G401 (cell line): ENCODE measurements around the gene GCNT4. TPM values are rescaled to one million over a fixed set of nuclear protein-coding genes. Genes with fewer than 3 reads are reported as not detected.
"Not testable (repeated sequence)": the region's sequence is repeated elsewhere in the genome, so short reads cannot be mapped to it uniquely, and the experiment has no call there.

Experiments used
- DNase-seq: peaks from one replicate; pipeline ENCODE4 v3.0.0-alpha.2; 2015; ENCODE audit warnings: low spot score
- in situ Hi-C: cut with HindIII; loops from 2 replicates; pipeline ENCODE4 v1.10.0; 2016; ENCODE audit warnings: low sequenced_read_pairs, mixed read lengths
- total RNA-seq: library from RNA; depleted of rRNA; stranded (reverse); fragments of >200 nt; shearing (Covaris generic); gene quantifications from 2 replicates; pipeline ENCODE4 v1.2.3, GENCODE V29; 2014; rRNA removed

GCNT4 gene, protein sequence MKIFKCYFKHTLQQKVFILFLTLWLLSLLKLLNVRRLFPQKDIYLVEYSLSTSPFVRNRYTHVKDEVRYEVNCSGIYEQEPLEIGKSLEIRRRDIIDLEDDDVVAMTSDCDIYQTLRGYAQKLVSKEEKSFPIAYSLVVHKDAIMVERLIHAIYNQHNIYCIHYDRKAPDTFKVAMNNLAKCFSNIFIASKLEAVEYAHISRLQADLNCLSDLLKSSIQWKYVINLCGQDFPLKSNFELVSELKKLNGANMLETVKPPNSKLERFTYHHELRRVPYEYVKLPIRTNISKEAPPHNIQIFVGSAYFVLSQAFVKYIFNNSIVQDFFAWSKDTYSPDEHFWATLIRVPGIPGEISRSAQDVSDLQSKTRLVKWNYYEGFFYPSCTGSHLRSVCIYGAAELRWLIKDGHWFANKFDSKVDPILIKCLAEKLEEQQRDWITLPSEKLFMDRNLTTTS
- 63.2 and 92.1 TPM in 2 replicates for total RNA-seq

DNA sequence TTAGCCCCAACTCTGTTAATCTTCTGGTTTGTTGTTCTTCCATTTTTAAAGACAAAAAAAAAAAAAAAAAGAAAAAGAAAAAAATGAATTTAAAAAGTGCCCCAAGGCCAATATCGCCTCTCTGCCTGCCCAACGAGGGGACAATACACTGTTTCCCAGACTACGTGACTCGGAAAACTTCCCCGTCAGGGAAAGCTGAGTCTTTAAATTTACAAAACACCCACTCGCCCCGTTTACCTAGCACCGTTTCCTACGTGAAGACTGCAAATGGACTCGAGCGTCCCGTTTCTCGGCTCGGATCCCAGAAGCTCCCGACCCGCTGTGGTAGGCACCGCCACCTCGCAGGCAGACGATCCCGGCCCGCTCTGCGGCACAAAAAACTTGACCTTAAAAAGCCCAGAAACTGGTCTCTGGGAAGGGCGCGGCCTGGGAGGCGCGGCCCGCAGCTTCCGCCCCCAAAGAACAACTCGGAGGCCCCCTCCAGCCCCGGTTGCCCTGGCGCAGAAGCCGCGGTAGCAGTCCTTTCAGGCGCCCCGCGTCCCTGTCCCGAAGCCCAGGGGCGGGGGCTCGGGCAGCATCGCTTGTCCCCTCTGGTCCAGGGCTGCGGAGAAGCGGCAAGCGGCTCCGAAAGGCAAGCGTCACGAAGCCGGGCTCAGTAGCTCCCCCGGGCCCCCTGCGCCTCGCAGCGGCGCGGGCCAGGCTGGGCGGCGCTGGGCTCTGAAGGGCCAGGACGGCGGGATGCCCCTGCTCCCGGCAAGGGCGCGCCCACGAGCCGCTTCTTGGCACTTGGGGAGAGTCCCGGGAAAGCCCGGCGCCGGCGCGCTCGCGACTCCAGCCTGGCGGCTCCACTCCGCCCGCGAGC, at the start of gene GCNT4:
Gene GCNT4, minus strand, starts transcription at position 367 of the 862 bp plus-strand sequence. CDS start 22,521 bp downstream, outside the sequence.
- in situ Hi-C loops, result no loop called here
- DNase-seq, result no peak

DNA sequence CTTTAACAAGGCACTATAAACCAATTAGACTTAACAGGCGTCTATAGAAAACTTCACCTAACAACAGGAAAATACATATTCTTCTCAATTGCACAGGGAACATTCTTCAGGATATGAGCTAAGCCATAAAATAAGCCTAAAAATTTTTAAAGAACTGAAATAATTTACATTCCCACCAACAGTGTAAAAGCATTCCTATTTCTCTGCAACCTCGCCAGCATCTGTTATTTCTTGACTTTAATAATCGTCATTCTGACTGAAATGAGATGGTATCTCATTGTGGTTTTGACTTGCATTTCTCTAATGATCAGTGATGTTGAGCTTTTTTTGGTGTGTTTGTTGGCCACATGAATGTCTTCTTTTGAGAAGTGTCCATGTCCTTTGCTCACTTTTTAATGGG, 43.6 kb upstream of the GCNT4 start:
- DNase-seq, in situ Hi-C loops: not testable (repeated sequence)

DNA sequence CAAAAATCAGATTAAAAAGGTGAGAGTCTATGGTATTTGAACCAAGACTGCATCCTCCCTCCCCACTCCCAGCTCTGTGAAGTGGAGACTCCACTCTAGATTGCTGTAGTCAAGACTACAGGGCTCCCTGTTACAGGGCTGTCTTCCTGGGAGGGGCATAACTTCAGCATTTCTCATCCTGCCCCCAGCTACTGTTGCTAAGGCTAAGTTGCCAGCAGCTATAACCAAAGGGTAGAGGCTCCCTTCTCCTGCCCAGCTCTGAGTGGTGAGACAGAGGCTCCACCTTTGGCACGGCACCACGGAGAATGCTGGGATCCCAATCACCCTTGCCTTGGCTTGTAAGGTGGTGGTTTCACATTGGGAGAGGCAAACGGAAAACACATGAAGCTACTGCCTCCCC, 39.2 kb upstream of the GCNT4 start:
- in situ Hi-C loops, result no loop called here
- no peak for DNase-seq

DNA sequence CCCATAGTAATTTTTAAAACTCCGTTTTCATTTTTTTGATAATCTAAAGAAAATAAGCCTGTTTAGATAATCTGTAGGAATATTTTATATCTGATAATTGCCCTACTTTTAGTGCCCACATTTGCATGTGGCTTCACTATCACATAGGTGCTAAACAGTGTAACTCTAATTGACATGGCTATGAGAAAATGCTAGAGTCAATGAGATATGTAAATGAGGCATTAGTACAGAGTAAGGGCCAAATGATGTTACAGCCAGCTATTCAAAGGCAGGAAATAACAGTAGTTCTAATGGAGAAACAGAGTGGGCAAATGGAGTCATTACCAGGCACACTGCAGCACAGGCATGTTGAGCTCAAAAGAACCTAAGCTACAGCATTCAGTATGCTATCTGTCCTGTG, 37.3 kb upstream of the GCNT4 start:
- DNase-seq, result no peak
- in situ Hi-C loops, result no loop called here

DNA sequence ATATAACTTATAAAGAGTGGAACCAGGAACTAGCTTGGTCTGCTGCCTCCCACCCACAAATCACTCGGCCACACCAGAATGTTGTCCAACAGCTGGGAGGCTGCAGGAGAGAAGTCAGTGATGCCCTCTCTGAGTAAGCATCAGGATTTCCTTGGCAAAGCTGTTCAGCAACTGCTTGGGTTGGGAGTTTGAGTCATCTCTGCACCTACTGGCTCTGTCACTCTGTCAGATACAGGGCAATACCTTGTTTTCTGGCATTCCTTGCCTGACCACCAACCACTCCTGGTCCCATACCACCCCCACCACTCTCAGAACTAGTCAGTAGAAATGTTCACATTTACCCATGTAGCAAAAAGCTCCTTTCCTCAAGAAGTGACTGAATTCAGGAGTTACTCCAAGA, 36.8 kb upstream of the GCNT4 start:
- in situ Hi-C loops, result no loop called here
- no peak for DNase-seq

DNA sequence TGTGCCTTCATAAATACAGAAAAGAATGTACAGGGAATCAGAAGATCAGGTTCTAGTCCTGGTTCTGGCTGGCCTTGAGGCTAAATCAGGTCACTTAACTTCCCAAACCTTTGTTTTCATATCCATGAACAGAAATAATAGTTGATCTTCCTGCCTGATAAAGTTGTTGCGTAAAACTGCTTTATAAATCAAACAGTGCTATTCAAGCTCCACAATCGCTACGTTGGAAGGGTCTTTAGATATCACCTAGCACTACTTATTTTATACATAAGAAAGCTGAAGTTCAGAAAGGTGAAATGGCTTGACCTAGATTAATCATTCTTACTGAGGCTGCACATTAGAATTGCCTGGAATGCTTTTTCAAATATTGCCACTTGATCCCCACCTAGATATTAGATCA, 36.3 kb upstream of the GCNT4 start:
- in situ Hi-C loops, result no loop called here
- no peak for DNase-seq

DNA sequence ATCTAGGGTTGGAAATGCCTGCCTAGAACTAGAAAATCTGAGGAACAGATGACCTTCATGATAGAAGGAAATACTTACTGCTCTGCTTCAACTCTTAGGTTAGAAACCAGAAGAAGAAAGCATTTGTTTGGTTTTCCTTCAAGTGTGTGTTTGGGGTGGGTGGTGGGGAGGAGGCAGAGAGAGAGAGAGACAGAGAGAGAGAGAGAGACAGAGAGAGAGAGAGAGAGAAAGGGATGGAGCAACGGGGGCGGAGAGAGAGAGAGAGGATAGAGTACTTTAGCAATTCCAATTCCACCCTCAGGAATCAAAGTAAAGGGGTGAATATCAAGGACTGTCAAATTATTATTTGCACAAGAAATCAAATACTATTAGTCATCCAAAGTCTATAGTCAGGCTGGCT, 29.2 kb upstream of the GCNT4 start:
- in situ Hi-C loops, result no loop called here

DNA sequence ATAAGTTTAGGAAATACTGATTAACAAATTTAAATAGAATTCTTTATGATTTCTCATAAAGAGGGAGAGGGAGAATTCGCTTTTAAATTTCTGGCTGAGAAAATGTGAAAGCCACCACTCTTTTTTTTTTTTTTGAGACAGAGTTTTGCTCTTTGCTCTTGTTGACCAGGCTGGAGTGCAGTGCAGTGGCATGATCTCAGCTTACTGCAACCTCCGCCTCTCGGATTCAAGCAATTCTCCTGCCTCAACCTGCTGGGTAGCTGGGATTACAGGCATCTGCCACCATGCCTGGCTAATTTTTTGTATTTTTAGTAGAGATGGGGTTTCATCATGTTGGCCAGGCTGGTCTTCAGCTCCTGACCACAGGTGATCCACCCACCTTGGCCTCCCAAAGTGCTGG, 27.0 kb upstream of the GCNT4 start:
- DNase-seq, in situ Hi-C loops: not testable (repeated sequence)

More for the DNA sequence above, 29.2 kb upstream of the GCNT4 start:
- no peak for DNase-seq

DNA sequence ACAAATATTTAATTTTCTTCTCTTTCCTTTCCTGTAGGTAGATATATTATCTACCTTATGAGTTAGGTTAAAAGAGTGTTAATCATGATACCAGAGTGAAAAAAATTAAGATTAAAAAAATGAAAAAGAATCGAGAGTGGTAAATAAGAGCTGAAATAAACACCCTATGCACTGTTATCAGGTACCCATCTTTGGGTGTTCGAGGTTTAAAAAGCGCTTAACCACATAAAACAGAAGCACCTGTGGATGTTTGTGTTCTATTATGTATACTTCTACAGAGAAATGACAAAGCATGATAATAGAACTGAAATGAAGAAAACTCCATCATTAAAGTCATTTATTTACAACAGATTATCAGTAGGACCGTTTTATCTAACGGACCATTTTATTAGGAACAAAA, 25.7 kb upstream of the GCNT4 start:
- DNase-seq, result no peak
- in situ Hi-C loops, result no loop called here

DNA sequence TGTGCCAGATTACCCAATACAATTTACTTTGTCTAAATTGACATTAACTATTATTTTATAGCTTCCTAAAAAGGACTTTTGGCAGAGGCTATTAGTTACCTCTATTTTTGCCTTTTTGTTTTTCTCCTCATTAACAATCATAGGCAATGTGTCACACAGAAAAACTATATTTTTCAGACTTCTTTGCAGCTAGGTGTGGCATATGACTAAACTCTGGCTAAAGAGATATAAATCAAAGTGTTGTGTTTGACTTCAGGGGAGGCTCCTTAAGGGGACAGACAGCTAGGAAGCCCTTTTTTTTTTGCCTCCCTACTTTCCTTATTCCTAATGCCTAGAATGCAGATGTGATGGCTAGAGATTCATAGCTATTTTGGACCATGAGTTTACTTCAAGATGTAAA, 19.7 kb upstream of the GCNT4 start:
- no peak for DNase-seq
- in situ Hi-C loops, result no loop called here

DNA sequence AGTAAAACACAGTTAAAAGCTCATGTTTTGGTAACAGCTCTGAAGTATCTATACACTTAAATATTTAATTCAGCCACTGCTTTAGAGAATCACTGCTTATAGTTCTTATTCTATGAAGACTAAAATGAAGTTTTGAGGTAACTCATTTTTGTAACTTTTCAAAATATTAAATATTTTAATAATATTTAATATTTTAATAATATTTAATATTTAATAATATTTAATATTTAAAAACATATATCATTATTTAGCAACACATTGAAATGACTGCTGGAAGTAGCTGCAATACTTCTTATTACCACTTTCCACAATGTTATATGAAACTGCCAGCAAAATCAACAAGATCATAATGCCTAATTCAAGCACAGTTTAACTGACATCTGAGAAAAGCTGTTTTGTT, 18.7 kb upstream of the GCNT4 start:
- no peak for DNase-seq
- in situ Hi-C loops, result no loop called here

DNA sequence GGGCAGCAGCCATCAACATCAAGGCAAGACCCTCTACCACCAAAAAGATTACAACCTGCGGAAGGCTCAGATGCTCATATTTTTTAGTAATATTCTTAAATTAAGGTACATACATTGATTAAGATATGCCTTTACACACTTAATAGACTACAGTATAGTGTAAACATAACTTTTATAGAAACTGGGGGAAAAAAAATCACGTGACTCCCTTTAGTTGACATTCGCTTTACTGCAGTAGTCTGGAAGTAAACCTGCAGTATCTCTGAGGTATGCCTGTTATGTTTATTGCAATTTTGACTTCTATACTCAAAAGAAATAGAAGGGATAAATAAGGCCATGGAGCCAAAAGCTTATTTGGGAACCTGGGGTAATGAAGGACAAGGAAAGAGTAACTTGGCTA, 15.1 kb upstream of the GCNT4 start:
- no peak for DNase-seq
- in situ Hi-C loops, result no loop called here

DNA sequence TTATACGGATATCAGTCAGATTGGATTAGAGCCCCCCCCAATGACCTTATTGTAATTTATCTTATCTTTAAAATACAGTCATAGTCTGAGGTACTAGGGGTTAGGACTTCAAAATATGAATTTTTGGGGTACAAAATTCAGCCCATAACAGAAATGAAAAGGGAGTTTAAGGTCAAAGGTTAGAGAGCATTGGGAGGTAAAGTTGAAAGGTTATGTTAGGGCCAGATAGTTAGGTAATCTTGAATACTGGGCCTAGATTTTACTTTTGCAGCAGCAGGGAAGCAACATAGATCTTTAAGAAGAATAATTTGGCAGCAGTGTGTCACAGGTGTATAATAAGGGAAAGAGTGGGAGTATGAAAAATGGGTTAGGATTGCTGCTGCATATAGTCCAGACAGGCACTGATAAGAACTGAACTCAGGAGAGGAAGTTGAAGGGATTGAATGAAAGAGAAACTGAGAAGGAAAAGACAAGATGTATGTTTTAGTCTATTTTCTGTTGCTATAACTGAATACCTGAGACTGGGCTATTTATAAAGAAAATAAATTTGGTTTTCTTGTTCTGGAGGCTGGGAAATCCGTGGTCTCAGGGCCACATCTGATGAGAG, 10.7 kb upstream of the GCNT4 start:
- in situ Hi-C loops, result loop anchor here (5.0 kb wide), 1 partner anchor 79 kb away; no protein-coding TSS in a partner anchor
- no peak for DNase-seq

DNA sequence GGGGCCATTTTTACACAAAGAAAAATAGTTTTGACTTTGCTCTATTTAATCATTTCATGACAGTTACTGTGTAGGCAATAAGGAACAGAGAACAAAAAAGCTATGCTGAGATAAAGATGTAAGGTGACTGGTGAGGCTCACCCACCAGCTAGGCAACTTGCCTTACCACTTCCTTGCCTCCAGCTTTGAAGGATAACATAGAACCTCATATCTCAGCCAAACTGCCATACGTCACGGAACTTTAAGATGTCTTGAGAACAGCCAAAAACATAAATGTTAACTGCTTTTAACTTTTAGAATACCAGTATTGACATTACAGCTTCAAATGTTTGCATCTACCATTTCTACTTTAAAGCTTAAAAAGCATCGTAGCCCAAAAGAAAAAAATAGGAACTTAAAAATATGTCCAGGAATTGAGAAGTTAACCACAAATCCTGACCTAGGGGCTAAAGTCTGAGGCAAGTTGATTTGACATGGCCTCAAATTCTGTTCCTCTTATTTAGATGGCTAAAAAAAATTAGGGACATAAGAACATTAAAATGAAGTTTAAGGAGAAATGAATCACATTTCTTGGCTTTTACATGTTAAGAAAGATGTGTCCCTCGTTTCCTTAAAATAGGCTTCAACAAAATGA, 7.7 kb upstream of the GCNT4 start:
- no peak for DNase-seq
- in situ Hi-C loops, result loop anchor here (5.0 kb wide), 1 partner anchor 82 kb away; no protein-coding TSS in a partner anchor

DNA sequence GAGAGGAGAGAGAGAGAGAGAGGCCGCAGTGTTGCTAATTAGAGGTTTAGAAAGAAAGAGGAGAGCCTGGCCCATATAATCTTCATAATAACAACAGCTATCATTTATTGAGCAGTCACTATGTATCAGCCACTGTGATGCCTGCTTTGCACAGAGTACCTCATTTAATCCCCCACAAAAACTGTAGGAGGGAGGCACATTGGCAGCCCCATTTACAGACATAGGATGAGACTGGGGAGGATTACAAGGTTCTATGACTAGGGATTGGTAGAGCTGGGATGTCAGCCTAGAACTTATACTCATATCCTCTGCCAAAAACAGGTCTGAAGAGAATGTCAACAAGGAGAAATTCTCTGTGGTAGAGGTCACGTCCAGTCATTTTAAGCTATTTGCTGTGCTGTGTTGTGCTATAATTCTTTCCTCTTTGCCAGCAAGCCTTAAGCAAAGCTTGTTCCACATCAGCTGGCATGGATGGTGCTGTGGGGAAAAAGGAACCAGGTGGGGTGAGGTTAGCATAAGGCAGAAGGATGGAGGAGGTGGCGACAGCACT, 6.7 kb upstream of the GCNT4 start:
- in situ Hi-C loops, result no loop called here
- DNase-seq, result no peak

DNA sequence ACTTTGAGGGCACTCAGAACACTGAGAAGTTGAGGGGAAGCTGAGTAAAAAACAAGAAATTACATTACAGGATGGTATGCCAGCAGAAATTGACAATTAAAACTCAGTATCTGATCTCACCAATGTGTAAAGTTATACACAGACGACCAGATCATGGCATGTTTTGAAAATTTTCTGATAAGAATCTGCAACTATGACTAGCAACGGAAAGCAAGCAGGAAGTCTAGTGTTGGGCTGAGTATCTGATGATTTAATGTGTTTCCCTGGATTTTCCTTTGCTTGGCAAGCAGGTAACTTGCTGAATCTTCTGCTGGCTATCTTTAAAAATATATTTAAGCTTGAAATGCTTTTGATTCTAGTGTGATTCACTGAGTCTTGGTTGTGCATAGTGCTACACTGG, 5.2 kb upstream of the GCNT4 start:
- in situ Hi-C loops, result no loop called here
- no peak for DNase-seq

DNA sequence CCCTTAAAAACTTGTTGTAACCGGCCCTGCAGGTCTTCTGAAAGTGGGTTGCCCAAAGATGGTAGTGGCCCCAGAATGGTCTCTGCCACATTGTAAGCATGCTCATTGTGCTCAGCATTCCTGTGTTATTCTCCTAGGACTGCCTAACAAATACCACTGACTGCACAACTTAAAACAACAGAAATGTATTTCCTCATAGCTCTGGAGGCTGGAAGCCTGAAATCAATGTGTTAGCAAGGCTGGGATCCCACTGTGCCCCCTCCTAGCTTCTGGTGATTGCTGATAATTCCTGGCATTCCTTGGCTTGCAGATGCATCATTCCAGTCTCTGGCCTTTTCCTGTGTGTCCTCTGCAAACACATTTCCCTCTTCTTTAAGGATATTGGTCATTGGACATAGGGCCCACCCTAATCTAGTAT, 3.4 kb upstream of the GCNT4 start:
- in situ Hi-C loops, result no loop called here

DNA sequence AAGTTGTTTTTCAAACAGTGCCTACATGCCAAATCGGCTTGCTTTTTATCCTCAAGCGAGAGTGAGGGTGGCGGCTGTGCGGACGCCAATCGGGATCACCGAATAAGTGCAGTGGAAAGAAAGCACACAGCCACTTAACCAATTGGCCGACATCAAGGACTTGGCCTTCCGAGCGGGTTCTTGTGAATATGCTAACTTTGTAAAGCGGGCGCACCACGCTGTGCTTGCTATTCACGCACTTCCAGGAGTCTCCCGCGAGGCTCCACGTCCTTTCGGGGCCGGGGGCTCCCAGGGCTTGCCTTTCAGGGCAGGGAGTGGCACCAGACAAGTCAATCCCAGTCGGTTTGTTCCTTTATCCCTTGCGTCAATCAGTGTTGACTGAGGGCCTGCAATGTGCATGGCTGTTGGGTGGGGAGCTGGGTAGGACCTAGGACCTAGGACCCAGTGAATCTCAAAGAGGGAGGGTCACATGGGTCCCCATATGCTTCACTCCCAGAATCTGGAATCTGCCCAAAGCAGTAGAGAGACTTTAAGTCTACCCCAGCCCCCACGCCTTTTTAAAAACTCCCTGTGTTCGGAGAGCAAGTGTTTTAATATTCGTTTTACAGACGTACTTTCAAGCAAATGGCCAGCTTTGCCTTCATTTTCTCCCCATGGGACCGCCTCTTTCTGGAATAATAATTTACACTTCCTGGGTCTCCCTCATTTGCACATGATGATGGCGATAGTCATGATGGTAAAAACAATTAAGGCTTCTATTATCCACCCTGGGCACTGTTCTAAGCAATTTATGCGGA, 2.0 kb upstream of the GCNT4 start:
- in situ Hi-C loops, result no loop called here
- peak; percentile 83 for DNase-seq

More for the DNA sequence above, 3.4 kb upstream of the GCNT4 start:
- DNase-seq, result peak; percentile 80
